IMR-90 (cell line): Measurements from ENCODE around the gene FAM117B. TPM values are rescaled to one million over a fixed set of nuclear protein-coding genes. Genes with fewer than 3 reads are reported as not detected.
"Not testable (repeated sequence)": the region's sequence is repeated elsewhere in the genome, so short reads cannot be mapped to it uniquely, and the experiment has no call there.

Experiments used
- ATAC-seq: fragments of 200-7000 bp; cut with Tn5 transposase; 2 replicates; pipeline ENCODE4 v1.9.1; 2020; ENCODE audit warnings: low read depth, mild to moderate bottlenecking, moderate library complexity
- BruUV-seq: library from RNA; stranded (reverse); fragments of 400-500 nt; replicated peaks from 2 replicates; lab custom pipeline; 2021; lab: Mats Ljungman, UMichigan
- CTCF ChIA-PET: fragments of 300-600 bp; formaldehyde crosslinking; extraction: SDS; loops from one replicate; lab custom pipeline; 2021; ENCODE audit warnings: antibody characterized with exemption; lab: Yijun Ruan, JAX
- POLR2A ChIA-PET: fragments of 300-600 bp; sonication (Branson Sonifier 250); formaldehyde crosslinking; loops from one replicate; lab custom pipeline; 2022; ENCODE audit warnings: antibody characterized with exemption; ENCODE audit not compliant: unreplicated experiment; lab: Charles Lee
- DNase-seq: peaks from one replicate; pipeline ENCODE4 v3.0.0; 2013
- H2AFZ ChIP-seq: replicated peaks from 2 replicates; pipeline ENCODE3; 2013; ENCODE audit warnings: low read length, mild to moderate bottlenecking; ENCODE audit not compliant: poor library complexity
- H2AK5ac ChIP-seq: 2 replicates; pipeline ENCODE4 v1.6.1; 2013; ENCODE audit warnings: low read depth, low read length, inconsistent platforms
- H2AK9ac ChIP-seq: replicated peaks from 2 replicates; pipeline ENCODE3; 2013; ENCODE audit warnings: mild to moderate bottlenecking, low read depth, low read length, moderate library complexity; ENCODE audit not compliant: poor library complexity
- H2BK120ac ChIP-seq: 2 replicates; pipeline ENCODE4 v1.6.1; 2013; ENCODE audit warnings: low read depth, low read length, inconsistent platforms
- H2BK15ac ChIP-seq: 3 replicates; pipeline ENCODE4 v1.6.1; 2013; ENCODE audit warnings: low read depth, low read length, inconsistent platforms
- H2BK20ac ChIP-seq: 2 replicates; pipeline ENCODE4 v1.6.1; 2013; ENCODE audit warnings: low read depth, mild to moderate bottlenecking, inconsistent platforms, low read length, moderate library complexity
- H2BK5ac ChIP-seq: 2 replicates; pipeline ENCODE4 v1.6.1; 2013; ENCODE audit warnings: mild to moderate bottlenecking, low read depth, low read length, inconsistent platforms; ENCODE audit not compliant: poor library complexity, severe bottlenecking
- H3K14ac ChIP-seq: replicated peaks from 2 replicates; pipeline ENCODE4 v1.6.1; 2013; ENCODE audit warnings: low read depth, low read length, inconsistent platforms
- H3K18ac ChIP-seq: 2 replicates; pipeline ENCODE4 v1.6.1; 2013; ENCODE audit warnings: low read depth, low read length, control low read depth
- H3K23ac ChIP-seq: 2 replicates; pipeline ENCODE4 v1.6.1; 2013; ENCODE audit warnings: low read depth, low read length, inconsistent platforms
- H3K27ac ChIP-seq: 2 replicates; pipeline ENCODE4 v1.5.1; 2013; ENCODE audit warnings: mild to moderate bottlenecking, control low read depth, low read length; ENCODE audit not compliant: insufficient read depth
- H3K27me3 ChIP-seq: 2 replicates; pipeline ENCODE4 v1.6.1; 2013; ENCODE audit warnings: low read length; ENCODE audit not compliant: control insufficient read depth, insufficient read depth
- H3K36me3 ChIP-seq: 2 replicates; pipeline ENCODE4 v1.6.1; 2013; ENCODE audit warnings: low read length, mixed read lengths; ENCODE audit not compliant: control insufficient read depth, insufficient read depth
- H3K4ac ChIP-seq: 2 replicates; pipeline ENCODE4 v1.6.1; 2013; ENCODE audit warnings: low read depth, low read length, inconsistent platforms
- H3K4me1 ChIP-seq: 2 replicates; pipeline ENCODE4 v1.6.1; 2013; ENCODE audit warnings: low read length, mixed read lengths; ENCODE audit not compliant: control insufficient read depth, insufficient read depth
- H3K4me2 ChIP-seq: 2 replicates; pipeline ENCODE4 v1.6.1; 2013; ENCODE audit warnings: low read depth, mild to moderate bottlenecking, control low read depth, low read length, moderate library complexity
- H3K4me3 ChIP-seq: 2 replicates; pipeline ENCODE4 v1.5.1; 2013; ENCODE audit warnings: low read depth, mild to moderate bottlenecking, control low read depth, low read length, moderate library complexity; ENCODE audit not compliant: insufficient read depth
- H3K56ac ChIP-seq: 2 replicates; pipeline ENCODE4 v1.6.1; 2013; ENCODE audit warnings: low read length, inconsistent platforms; ENCODE audit not compliant: insufficient read depth; ENCODE audit errors: extremely low read depth
- H3K79me1 ChIP-seq, 2 experiments: 2 replicates each; pipeline ENCODE4 v1.6.1; 2013; ENCODE audit warnings: low read length in 2 of 2, inconsistent platforms in 1 of 2, low read depth in 1 of 2
- H3K9ac ChIP-seq: 2 replicates; pipeline ENCODE4 v1.6.1; 2013; ENCODE audit warnings: low read depth, low read length, control low read depth
- H3K9me1 ChIP-seq: 2 replicates; pipeline ENCODE4 v1.6.1; 2013; ENCODE audit warnings: low read length, inconsistent platforms; ENCODE audit not compliant: insufficient read depth
- H3K9me3 ChIP-seq: 2 replicates; pipeline ENCODE4 v1.6.1; 2013; ENCODE audit warnings: low read length; ENCODE audit not compliant: control insufficient read depth, insufficient read depth
- H4K20me1 ChIP-seq: 2 replicates; pipeline ENCODE4 v1.6.1; 2013; ENCODE audit warnings: low read length, inconsistent platforms; ENCODE audit not compliant: insufficient read depth
- H4K5ac ChIP-seq: 2 replicates; pipeline ENCODE4 v1.6.1; 2013; ENCODE audit warnings: mild to moderate bottlenecking, low read depth, low read length, control low read depth
- H4K8ac ChIP-seq, 2 experiments: 2 replicates each; pipeline ENCODE4 v1.6.1; 2013; ENCODE audit warnings: low read depth in 2 of 2, low read length in 2 of 2, control low read depth in 1 of 2, inconsistent platforms in 1 of 2
- H4K91ac ChIP-seq: 2 replicates; pipeline ENCODE4 v1.6.1; 2013; ENCODE audit warnings: low read depth, low read length, inconsistent platforms; ENCODE audit not compliant: insufficient read depth
- WGBS, 2 experiments: methylation state at CpG; one replicate each; pipeline versions ENCODE4 v1.1.5 to v1.1.7; 2013; ENCODE audit warnings: missing lambda C conversion rate in 2 of 2; ENCODE audit not compliant: insufficient read length in 1 of 2; ENCODE audit errors: extremely low coverage in 2 of 2; 5-methylcytosine and 5-hydroxymethylcytosine counted together
- dilution Hi-C: fragments of 300-500 bp; cut with HindIII; formaldehyde crosslinking; loops from one replicate; pipeline ENCODE4 v1.14.3; 2018; ENCODE audit warnings: low sequenced_read_pairs; ENCODE audit not compliant: unreplicated experiment
- in situ Hi-C: fragments of 300-500 bp; cut with MboI; formaldehyde crosslinking; loops from 3 replicates; pipeline ENCODE4 v1.14.3; 2019; ENCODE audit warnings: low sequenced_read_pairs, inconsistent platforms, mixed read lengths
- intact Hi-C: fragments of 100-400 bp; cut with micrococcal nuclease; formaldehyde crosslinking; loops from 2 replicates; pipeline ENCODE4 v1.10.0; 2022
- polyA plus RNA-seq, 3 experiments: library from polyadenylated mRNA; depleted of rRNA; stranded (reverse); fragments of >200 nt; gene quantifications; 2 replicates each; pipeline ENCODE4 v1.2.3, GENCODE V29; 2012; ENCODE audit warnings: low replicate concordance in 1 of 3
- total RNA-seq: library from RNA; depleted of rRNA; stranded (reverse); fragments of >200 nt; gene quantifications from 2 replicates; pipeline ENCODE4 v1.2.3, GENCODE V29; 2012

Gene FAM117B
- total and polyA plus RNA-seq, 2 of the 4 experiments (the other 2 are of a cell fraction), result 0.54 to 0.79 TPM

DNA sequence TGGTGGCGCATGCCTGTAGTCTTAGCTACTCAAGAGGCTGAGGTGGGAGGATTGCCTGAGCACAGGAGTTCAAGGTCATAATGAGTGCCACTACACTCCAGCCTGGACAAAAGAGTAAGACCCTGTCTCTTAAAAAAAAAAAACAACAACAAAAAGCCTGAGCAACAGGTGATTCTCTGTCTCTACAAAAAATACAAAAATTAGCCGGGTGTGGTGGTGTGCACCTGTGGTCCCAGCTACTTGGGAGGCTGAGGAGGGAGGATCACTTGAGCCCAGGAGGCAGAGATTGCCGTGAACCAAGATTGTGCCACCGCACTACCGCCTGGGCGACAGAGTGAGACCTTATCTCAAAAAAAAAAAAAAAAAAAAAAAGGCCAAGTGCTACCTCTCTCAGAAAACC is 40.3 kb downstream of the FAM117B start:
- DNase-seq, H3K4me1 ChIP-seq, H3K4ac ChIP-seq, H2AFZ ChIP-seq, in situ Hi-C loops, H3K18ac ChIP-seq, H3K14ac ChIP-seq, H3K9me3 ChIP-seq, H3K9me1 ChIP-seq, H2BK15ac ChIP-seq, H3K4me3 ChIP-seq, H2AK9ac ChIP-seq, dilution Hi-C loops, H3K9ac ChIP-seq, BruUV-seq, H2BK120ac ChIP-seq, H2BK5ac ChIP-seq, H2BK20ac ChIP-seq, intact Hi-C loops, H2AK5ac ChIP-seq, H4K8ac ChIP-seq, H3K23ac ChIP-seq, POLR2A ChIA-PET, H3K4me2 ChIP-seq, H4K5ac ChIP-seq, ATAC-seq, H4K20me1 ChIP-seq, H3K27ac ChIP-seq, H3K27me3 ChIP-seq, H3K36me3 ChIP-seq, H3K56ac ChIP-seq, H3K79me1 ChIP-seq, H4K91ac ChIP-seq: not testable (repeated sequence)
- WGBS, 2 experiments, result no CpG with 5 or more reads among the region's 6 CpGs
- CTCF ChIA-PET, result interaction anchor here (0.7 kb wide), 1 partner anchor 83 kb away, joined by 6 read pairs; no protein-coding TSS in a partner anchor
